GM23338 (cell line): Measurements from ENCODE around the gene SUGCT. TPM values are rescaled to one million over a fixed set of nuclear protein-coding genes. Genes with fewer than 3 reads are reported as not detected.

Source experiments
- ATAC-seq: fragments of 200-7000 bp; cut with Tn5 transposase; 3 replicates; pipeline ENCODE4 v1.9.1; 2020
- DNase-seq: peaks from one replicate; pipeline ENCODE4 v3.0.0-alpha.2; 2015; ENCODE audit warnings: low spot score
- H2AFZ ChIP-seq: fragments of 200-600 bp; sonication (generic); 2 replicates; pipeline ENCODE4 v1.8.0; 2016; ENCODE audit warnings: antibody characterized with exemption, mild to moderate bottlenecking, moderate library complexity
- H3F3A ChIP-seq: fragments of 200-600 bp; sonication (generic); replicated peaks from 2 replicates; pipeline ENCODE4 v1.8.0; 2017; ENCODE audit warnings: antibody characterized with exemption, mixed run types, low read depth
- H3K27ac ChIP-seq: fragments of 200-600 bp; sonication (generic); 2 replicates; pipeline ENCODE4 v1.6.1; 2016; ENCODE audit warnings: low read depth
- H3K27me3 ChIP-seq: fragments of 200-600 bp; sonication (generic); 2 replicates; pipeline ENCODE4 v1.8.0; 2016; ENCODE audit warnings: mild to moderate bottlenecking, mixed run types, moderate library complexity; ENCODE audit not compliant: insufficient read depth
- H3K36me3 ChIP-seq: fragments of 200-600 bp; sonication (generic); 2 replicates; pipeline ENCODE4 v1.8.0; 2016; ENCODE audit warnings: mild to moderate bottlenecking; ENCODE audit not compliant: insufficient read depth
- H3K4me1 ChIP-seq: fragments of 200-600 bp; sonication (generic); 2 replicates; pipeline ENCODE4 v1.8.0; 2016; ENCODE audit warnings: mild to moderate bottlenecking, moderate library complexity; ENCODE audit not compliant: insufficient read depth
- H3K4me2 ChIP-seq: fragments of 200-600 bp; sonication (generic); 2 replicates; pipeline ENCODE4 v1.7.1; 2017; ENCODE audit warnings: mixed run types
- H3K4me3 ChIP-seq: fragments of 200-600 bp; sonication (generic); 2 replicates; pipeline ENCODE4 v1.6.1; 2016; ENCODE audit warnings: mixed run types
- H3K79me2 ChIP-seq: fragments of 200-600 bp; sonication (generic); replicated peaks from 2 replicates; pipeline ENCODE4 v1.8.0; 2017; ENCODE audit warnings: mild to moderate bottlenecking; ENCODE audit not compliant: insufficient read depth
- H3K9me2 ChIP-seq: fragments of 200-600 bp; sonication (generic); 2 replicates; pipeline ENCODE4 v1.8.0; 2017; ENCODE audit not compliant: insufficient read depth
- H4K20me1 ChIP-seq: fragments of 200-600 bp; sonication (generic); replicated peaks from 2 replicates; pipeline ENCODE4 v1.8.0; 2017; ENCODE audit warnings: mild to moderate bottlenecking; ENCODE audit not compliant: insufficient read depth
- H3K27ac Mint-ChIP-seq: 2 replicates; pipeline ENCODE4 v1.8.0; 2020; ENCODE audit warnings: inconsistent platforms, mild to moderate bottlenecking, moderate library complexity, mixed read lengths
- H3K27me3 Mint-ChIP-seq: 3 replicates; pipeline ENCODE4 v1.8.0; 2022; ENCODE audit warnings: low read depth, mild to moderate bottlenecking, moderate library complexity, mixed read lengths, inconsistent platforms; ENCODE audit not compliant: insufficient read depth, poor library complexity
- H3K36me3 Mint-ChIP-seq: 3 replicates; pipeline ENCODE4 v1.8.0; 2021; ENCODE audit warnings: low read depth, mild to moderate bottlenecking, inconsistent platforms, moderate library complexity, mixed read lengths
- H3K4me1 Mint-ChIP-seq: 3 replicates; pipeline ENCODE4 v1.8.0; 2020; ENCODE audit warnings: mild to moderate bottlenecking, inconsistent platforms, mixed read lengths
- H3K4me3 Mint-ChIP-seq: 3 replicates; pipeline ENCODE4 v1.8.0; 2021; ENCODE audit warnings: moderate library complexity, mild to moderate bottlenecking, inconsistent platforms, mixed read lengths
- H3K9me3 Mint-ChIP-seq: 3 replicates; pipeline ENCODE4 v1.8.0; 2020; ENCODE audit warnings: moderate library complexity, mild to moderate bottlenecking, inconsistent platforms, mixed read lengths
- CTCF ChIP-seq, 2 experiments: fragments of 200-600 bp in 1 of 2; sonication (generic) in 1 of 2; conservative IDR thresholded peaks; 2 replicates each; pipeline versions ENCODE4 v1.5.1 to v1.6.1; 2016 to 2017; ENCODE audit warnings: antibody characterized with exemption in 2 of 2, low read depth in 2 of 2, mild to moderate bottlenecking in 2 of 2, moderate library complexity in 1 of 2
- ETS1 ChIP-seq: IDR thresholded peaks from 2 replicates; pipeline ENCODE4 v1.6.1; 2016; ENCODE audit warnings: antibody characterized with exemption
- EZH2phosphoT487 ChIP-seq: fragments of 200-600 bp; sonication (generic); IDR thresholded peaks from one replicate; pipeline ENCODE4 v1.8.1; 2018; ENCODE audit warnings: antibody characterized with exemption; ENCODE audit not compliant: unreplicated experiment
- NANOG ChIP-seq: IDR thresholded peaks from 2 replicates; pipeline ENCODE4 v1.6.1; 2016; ENCODE audit warnings: antibody characterized with exemption, borderline replicate concordance
- POLR2AphosphoS5 ChIP-seq: IDR thresholded peaks from 2 replicates; pipeline ENCODE4 v1.6.1; 2016; ENCODE audit warnings: antibody characterized with exemption, low read depth
- ZNF114 ChIP-seq: fragments of 250-450 bp; sonication (Bioruptor Pico); IDR thresholded peaks from 2 replicates; pipeline ENCODE4 v1.5.0; 2020; ENCODE audit warnings: mild to moderate bottlenecking, moderate library complexity
- polyA plus RNA-seq: library from polyadenylated mRNA; unstranded; fragments of >200 nt; fragmentation: Nextera tagmentation; extraction: Ambion mirVana; gene quantifications from 2 replicates; pipeline ENCODE4 v1.2.1, GENCODE V29; 2016
- total RNA-seq: library from RNA; depleted of rRNA; stranded (reverse); fragments of >200 nt; shearing (Covaris generic); gene quantifications from 2 replicates; pipeline ENCODE4 v1.2.3, GENCODE V29; 2014
- TF ChIP-seq, protein P1 (sequence below): fragments of 250-450 bp; sonication (Bioruptor Pico); IDR thresholded peaks from 2 replicates; pipeline ENCODE4 v1.5.0; 2020; ENCODE audit warnings: mild to moderate bottlenecking, moderate library complexity

SUGCT gene
- total and polyA plus RNA-seq, 2 experiments from 2014 or later: 4.2 to 5.6 TPM

DNA sequence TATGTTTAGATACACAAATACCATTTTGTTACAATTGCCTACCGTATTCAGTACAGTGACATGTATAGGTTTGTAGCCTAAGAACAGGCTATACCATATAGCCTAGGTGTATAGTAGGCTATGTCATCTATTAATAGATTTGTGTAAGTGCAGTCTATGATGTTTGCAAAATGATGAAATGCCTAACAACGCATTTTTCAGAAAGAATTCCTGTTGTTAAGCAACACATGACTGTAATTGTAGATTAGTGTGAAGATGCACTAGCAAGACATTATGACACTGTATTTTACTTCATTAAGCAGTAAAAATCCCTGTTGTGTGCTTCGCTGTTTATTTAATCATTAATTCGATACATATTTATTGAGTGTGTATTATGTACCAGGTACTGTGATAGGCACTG, 446.0 kb downstream of the SUGCT start (continued):
- TF ChIP-seq CTCF (conservative IDR thresholded peaks at IDR 0.05; ENCODE audit: low read depth in 2 of 2) (no peak), ZNF114 (CRISPR knock-in tag) (no peak), ETS1 (no peak), NANOG (no peak), POLR2AphosphoS5 (no peak)
- TF ChIP-seq, protein P1, sequence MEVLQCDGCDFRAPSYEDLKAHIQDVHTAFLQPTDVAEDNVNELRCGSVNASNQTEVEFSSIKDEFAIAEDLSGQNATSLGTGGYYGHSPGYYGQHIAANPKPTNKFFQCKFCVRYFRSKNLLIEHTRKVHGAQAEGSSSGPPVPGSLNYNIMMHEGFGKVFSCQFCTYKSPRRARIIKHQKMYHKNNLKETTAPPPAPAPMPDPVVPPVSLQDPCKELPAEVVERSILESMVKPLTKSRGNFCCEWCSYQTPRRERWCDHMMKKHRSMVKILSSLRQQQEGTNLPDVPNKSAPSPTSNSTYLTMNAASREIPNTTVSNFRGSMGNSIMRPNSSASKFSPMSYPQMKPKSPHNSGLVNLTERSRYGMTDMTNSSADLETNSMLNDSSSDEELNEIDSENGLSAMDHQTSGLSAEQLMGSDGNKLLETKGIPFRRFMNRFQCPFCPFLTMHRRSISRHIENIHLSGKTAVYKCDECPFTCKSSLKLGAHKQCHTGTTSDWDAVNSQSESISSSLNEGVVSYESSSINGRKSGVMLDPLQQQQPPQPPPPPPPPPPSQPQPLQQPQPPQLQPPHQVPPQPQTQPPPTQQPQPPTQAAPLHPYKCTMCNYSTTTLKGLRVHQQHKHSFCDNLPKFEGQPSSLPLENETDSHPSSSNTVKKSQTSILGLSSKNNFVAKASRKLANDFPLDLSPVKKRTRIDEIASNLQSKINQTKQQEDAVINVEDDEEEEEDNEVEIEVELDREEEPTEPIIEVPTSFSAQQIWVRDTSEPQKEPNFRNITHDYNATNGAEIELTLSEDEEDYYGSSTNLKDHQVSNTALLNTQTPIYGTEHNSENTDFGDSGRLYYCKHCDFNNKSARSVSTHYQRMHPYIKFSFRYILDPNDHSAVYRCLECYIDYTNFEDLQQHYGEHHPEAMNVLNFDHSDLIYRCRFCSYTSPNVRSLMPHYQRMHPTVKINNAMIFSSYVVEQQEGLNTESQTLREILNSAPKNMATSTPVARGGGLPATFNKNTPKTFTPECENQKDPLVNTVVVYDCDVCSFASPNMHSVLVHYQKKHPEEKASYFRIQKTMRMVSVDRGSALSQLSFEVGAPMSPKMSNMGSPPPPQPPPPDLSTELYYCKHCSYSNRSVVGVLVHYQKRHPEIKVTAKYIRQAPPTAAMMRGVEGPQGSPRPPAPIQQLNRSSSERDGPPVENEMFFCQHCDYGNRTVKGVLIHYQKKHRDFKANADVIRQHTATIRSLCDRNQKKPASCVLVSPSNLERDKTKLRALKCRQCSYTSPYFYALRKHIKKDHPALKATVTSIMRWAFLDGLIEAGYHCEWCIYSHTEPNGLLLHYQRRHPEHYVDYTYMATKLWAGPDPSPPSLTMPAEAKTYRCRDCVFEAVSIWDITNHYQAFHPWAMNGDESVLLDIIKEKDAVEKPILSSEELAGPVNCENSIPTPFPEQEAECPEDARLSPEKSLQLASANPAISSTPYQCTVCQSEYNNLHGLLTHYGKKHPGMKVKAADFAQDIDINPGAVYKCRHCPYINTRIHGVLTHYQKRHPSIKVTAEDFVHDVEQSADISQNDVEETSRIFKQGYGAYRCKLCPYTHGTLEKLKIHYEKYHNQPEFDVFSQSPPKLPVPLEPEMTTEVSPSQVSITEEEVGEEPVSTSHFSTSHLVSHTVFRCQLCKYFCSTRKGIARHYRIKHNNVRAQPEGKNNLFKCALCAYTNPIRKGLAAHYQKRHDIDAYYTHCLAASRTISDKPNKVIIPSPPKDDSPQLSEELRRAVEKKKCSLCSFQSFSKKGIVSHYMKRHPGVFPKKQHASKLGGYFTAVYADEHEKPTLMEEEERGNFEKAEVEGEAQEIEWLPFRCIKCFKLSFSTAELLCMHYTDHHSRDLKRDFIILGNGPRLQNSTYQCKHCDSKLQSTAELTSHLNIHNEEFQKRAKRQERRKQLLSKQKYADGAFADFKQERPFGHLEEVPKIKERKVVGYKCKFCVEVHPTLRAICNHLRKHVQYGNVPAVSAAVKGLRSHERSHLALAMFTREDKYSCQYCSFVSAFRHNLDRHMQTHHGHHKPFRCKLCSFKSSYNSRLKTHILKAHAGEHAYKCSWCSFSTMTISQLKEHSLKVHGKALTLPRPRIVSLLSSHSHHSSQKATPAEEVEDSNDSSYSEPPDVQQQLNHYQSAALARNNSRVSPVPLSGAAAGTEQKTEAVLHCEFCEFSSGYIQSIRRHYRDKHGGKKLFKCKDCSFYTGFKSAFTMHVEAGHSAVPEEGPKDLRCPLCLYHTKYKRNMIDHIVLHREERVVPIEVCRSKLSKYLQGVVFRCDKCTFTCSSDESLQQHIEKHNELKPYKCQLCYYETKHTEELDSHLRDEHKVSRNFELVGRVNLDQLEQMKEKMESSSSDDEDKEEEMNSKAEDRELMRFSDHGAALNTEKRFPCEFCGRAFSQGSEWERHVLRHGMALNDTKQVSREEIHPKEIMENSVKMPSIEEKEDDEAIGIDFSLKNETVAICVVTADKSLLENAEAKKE (CRISPR knock-in tag): no peak

DNA sequence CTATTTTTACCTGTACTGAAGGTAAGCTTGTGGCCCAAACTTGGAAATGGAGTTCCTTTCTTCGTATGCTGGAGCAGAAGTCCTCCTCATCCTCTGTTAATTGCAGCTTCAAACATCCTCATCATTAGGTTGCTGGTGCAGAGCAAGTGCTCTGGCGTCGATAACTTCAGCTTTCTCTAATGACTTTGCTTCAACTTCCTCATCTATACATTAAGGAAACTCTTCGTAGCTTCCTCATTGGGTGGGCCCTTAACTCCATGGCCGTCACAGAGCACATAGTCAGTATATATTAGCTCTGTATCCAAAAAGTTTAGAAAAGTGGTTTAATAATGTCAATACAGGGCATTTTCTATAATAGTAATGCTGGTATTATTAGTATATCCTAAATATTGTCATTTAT, 447.7 kb downstream of the SUGCT start:
- Histone ChIP-seq H4K20me1 (no peaks in the 10 kb centered on the region), H3K27ac (no peak overlapping the region), H2AFZ (no peak overlapping the region), H3K4me2 (no peak overlapping the region), H3K27me3 (no peaks in the 10 kb centered on the region), H3K36me3 (no peaks in the 10 kb centered on the region), H3F3A (no peaks in the 10 kb centered on the region), H3K4me1 (peaks cover 12% of the 10 kb centered on the region; the same call in 1 of the 2 replicates), H3K4me3 (no peak overlapping the region), H3K9me2 (no peaks in the 10 kb centered on the region), H3K79me2 (no peaks in the 10 kb centered on the region)
- Mint-ChIP-seq H3K9me3 (no peaks in the 10 kb centered on the region), H3K4me1 (peaks cover 23% of the 10 kb centered on the region), H3K4me3 (no peak overlapping the region), H3K36me3 (no peaks in the 10 kb centered on the region), H3K27ac (no peak overlapping the region), H3K27me3 (no peaks in the 10 kb centered on the region)
- TF ChIP-seq EZH2phosphoT487 (no peak), ZNF114 (CRISPR knock-in tag) (no peak)
- DNase-seq: no peak
- no peak for ATAC-seq
